Effector memory CD8-positive, alpha-beta T cell (primary cell): ENCODE data around the gene SMC1B.
A peak's percentile ranks its signal among the peaks of the same experiment; 100 is the strongest.
"Not testable (repeated sequence)": the region's sequence is repeated elsewhere in the genome, so short reads cannot be mapped to it uniquely, and the experiment has no call there.

Source experiments
- ATAC-seq: fragments of 150-1000 bp; cut with Tn5 transposase; replicated peaks from 2 replicates; pipeline ENCODE4 v1.10.0; 2021; ENCODE audit warnings: mild to moderate bottlenecking, moderate library complexity
- DNase-seq, 3 experiments: peaks; one replicate each; pipeline ENCODE4 v3.0.0; 2021
- H3K27ac Mint-ChIP-seq, 2 donors: one replicate each; pipeline ENCODE4 v1.8.0; 2022; ENCODE audit warnings: mild to moderate bottlenecking in 2 of 2, mixed read lengths in 2 of 2, moderate library complexity in 2 of 2
- H3K27me3 Mint-ChIP-seq, 2 donors: one replicate each; pipeline ENCODE4 v1.8.0; 2022; ENCODE audit warnings: mixed read lengths in 2 of 2
- H3K36me3 Mint-ChIP-seq: one replicate; pipeline ENCODE4 v1.8.0; 2022; ENCODE audit warnings: mild to moderate bottlenecking, moderate library complexity, mixed read lengths; ENCODE audit not compliant: insufficient read depth
- H3K4me1 Mint-ChIP-seq, 2 donors: one replicate each; pipeline ENCODE4 v1.8.0; 2022; ENCODE audit warnings: low read depth in 2 of 2, mixed read lengths in 2 of 2
- H3K4me3 Mint-ChIP-seq, 2 donors: one replicate each; pipeline ENCODE4 v1.8.0; 2022; ENCODE audit warnings: mild to moderate bottlenecking in 2 of 2, mixed read lengths in 2 of 2, moderate library complexity in 2 of 2
- H3K9me3 Mint-ChIP-seq, 2 donors: one replicate each; pipeline ENCODE4 v1.8.0; 2022; ENCODE audit warnings: mixed read lengths in 2 of 2

SMC1B gene

DNA sequence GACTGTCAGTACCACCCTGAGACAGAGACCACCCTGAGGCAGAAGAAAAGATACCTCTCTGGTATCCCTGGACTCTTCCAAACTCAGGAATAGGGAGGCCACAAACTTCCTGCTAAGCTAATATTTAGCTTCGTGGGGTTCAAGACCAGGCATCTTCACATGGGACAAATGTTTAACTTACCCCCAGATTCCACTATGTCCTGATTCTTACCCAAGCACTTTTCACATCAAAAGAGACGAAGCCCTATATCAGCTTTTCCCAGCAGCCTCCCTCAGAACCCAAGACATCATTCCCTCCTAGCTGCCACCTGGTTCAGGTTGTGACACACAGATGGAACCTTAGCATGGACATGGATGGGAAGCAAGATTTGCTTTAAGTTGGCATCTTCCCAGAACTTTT lies 32.1 kb downstream of the SMC1B start:
- DNase-seq (no peak), ATAC-seq (no peak)
- Mint-ChIP-seq H3K4me1 (no peaks in the 10 kb centered on the region), H3K4me3 (no peak overlapping the region), H3K27me3 (peaks cover 7 to 19% of the 10 kb centered on the region in 2 donors), H3K27ac (no peak overlapping the region), H3K9me3 (no peaks in the 10 kb centered on the region), H3K36me3 (no peaks in the 10 kb centered on the region)

DNA sequence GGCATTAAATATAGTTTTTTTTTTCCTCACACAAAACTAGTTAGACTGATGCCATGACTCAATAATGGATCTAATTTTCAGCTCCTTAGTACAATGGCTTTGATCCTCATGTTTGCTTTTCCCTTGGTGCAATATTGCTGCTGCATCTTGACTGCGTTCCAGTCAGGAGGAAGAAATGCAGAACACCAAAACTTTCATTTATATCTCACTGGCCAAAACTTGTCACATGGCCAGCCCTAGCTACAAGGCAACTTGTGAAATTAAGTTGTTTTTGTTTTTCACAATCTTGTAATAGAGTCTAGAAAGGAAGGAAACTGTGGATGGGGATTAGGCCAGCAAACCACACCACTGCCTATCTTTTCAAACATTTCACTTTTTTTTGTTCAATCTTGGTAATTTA lies 36.7 kb downstream of the SMC1B start:
- Mint-ChIP-seq H3K4me1 (no peaks in the 10 kb centered on the region), H3K36me3 (no peaks in the 10 kb centered on the region), H3K9me3 (no peaks in the 10 kb centered on the region), H3K27ac (no peak overlapping the region), H3K27me3 (peaks cover 11 to 19% of the 10 kb centered on the region in 2 donors), H3K4me3 (no peak overlapping the region)
- DNase-seq (no peak), ATAC-seq (no peak)

DNA sequence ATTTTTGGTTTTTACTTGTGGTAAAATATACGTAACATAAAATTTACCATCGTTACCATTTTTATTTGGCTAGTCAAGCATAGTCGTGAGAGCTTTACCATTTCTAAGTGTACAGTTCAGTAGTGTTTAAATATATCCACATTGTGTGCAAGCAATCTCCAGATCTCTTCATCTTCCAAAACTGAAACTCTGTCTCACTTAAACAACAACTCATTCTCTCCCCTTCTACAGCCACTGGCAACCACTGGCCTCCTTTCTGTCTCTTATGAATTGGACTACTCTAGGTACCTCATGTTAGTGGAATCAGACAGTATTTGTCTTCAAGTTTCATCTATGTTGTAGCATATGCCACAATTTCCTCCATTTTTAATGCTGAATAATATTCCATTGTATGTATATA lies 37.4 kb downstream of the SMC1B start:
- ATAC-seq, result no peak
- no peaks in the 10 kb centered on the region for H3K36me3 Mint-ChIP-seq
- DNase-seq, result no peak
- no peak overlapping the region for H3K4me3 Mint-ChIP-seq
- no peak overlapping the region for H3K27ac Mint-ChIP-seq
- H3K27me3 Mint-ChIP-seq, result peaks cover 11 to 19% of the 10 kb centered on the region in 2 donors
- H3K9me3 Mint-ChIP-seq, result no peaks in the 10 kb centered on the region
- no peaks in the 10 kb centered on the region for H3K4me1 Mint-ChIP-seq

DNA sequence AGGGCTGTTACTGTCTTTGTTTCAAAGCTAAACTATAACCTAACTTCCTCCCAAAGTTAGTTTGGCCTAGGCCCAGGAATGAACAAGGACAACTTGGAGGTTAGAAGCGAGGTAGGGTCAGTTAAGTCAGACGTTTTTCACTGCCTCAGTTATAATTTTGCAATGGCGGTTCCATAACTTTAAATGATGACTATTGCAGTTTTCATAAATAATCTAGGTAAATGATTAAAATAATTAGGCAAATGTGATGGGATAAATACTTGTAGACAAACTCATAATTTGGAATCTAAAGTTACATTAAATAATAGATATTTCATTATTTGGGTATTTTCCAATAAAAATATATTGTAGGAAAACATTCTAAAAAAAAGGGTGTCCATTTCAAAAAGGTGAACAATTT lies 39.8 kb downstream of the SMC1B start:
- not testable (repeated sequence) for H3K27ac Mint-ChIP-seq, DNase-seq, H3K4me3 Mint-ChIP-seq, H3K9me3 Mint-ChIP-seq, ATAC-seq, H3K4me1 Mint-ChIP-seq, H3K36me3 Mint-ChIP-seq
- peaks cover 9 to 11% of the 10 kb centered on the region in 2 donors for H3K27me3 Mint-ChIP-seq

DNA sequence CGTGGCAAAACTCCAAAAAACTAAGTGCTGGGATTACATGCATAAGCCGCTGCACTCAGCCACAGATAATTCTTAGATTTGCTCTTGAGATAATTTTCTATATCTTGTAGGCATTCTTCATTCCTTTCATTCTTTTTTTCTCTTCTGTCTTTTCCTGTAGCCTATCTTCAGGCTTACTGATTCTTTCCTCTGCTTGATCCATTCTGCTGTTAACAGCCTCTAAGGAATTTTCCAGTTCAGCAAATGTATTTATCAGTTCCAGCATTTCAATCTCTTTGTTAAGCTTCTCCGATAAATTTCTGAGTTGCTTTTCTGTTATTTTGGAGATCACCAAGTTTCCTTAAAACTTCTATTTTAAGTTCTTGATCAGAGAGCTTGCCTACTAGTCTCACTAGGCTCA lies 46.7 kb downstream of the SMC1B start:
- no peak for ATAC-seq
- H3K27ac Mint-ChIP-seq, result no peak overlapping the region
- H3K4me3 Mint-ChIP-seq, result no peak overlapping the region
- no peaks in the 10 kb centered on the region for H3K4me1 Mint-ChIP-seq
- peaks cover 16 to 40% of the 10 kb centered on the region in 2 donors for H3K27me3 Mint-ChIP-seq
- H3K36me3 Mint-ChIP-seq, result no peaks in the 10 kb centered on the region
- peaks cover 0 to 8% of the 10 kb centered on the region in 2 donors for H3K9me3 Mint-ChIP-seq
- no peak for DNase-seq

DNA sequence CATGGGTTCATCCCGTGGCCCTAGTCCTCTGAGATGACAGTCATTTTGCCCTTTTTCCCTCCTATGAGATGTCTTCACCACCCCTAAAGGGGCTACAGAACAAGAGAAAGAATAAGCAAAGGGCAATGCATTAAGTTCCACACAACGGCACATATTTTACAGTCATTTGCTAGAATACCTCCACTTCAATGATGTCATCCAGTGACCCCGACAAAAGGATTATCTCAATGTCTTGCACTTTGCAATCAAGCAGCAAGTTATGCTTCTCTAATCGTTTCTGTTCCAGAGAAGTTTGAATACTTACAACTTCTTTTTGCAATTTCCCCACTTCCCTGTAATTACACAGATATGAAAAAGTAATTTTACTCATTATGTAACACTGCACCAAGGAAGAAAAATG lies 53.8 kb downstream of the SMC1B start:
- H3K36me3 Mint-ChIP-seq, result no peaks in the 10 kb centered on the region
- H3K27ac Mint-ChIP-seq, result no peak overlapping the region
- no peak for DNase-seq
- H3K9me3 Mint-ChIP-seq, result no peaks in the 10 kb centered on the region
- ATAC-seq, result no peak
- peaks cover 6 to 15% of the 10 kb centered on the region in 2 donors for H3K27me3 Mint-ChIP-seq
- H3K4me1 Mint-ChIP-seq, result no peaks in the 10 kb centered on the region
- no peak overlapping the region for H3K4me3 Mint-ChIP-seq

DNA sequence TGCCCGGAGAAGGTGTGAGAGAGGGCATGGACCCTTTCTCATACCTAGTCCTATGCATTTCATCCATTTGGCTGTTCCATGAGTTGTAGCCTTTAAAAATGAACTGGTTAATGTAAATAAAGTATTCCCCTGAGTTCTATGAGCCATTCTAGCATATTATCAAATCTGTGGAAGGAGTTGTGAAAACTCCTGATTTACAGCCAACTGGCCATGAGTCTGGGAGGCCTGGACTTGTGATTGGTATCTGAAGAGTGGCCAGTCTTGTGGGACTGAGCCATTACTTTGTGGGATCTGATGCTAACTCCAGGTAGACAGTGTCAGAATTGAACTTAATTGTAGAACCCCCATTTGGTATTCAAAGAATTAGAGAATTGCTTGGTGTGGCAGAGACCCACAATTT lies 55.3 kb downstream of the SMC1B start:
- no peaks in the 10 kb centered on the region for H3K4me1 Mint-ChIP-seq

DNA sequence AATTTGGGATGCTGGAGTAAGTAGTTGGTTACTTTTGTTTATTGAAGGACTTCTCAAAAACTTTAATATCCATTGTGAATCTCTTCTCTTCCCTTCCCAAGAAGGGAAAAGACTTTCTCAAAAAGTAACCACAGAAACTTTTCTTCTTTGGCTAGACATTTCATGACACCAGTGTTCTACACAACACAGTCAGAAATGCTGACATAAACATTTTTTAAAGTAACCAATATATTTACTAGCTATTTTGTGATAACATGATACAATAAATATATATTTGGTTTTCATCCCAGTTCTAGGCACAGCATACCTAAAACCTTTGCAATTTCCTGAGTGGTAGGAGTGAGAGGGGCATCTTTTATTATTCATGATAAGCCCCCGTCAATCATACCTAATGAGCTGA lies 55.9 kb downstream of the SMC1B start:
- Mint-ChIP-seq H3K4me1 (no peaks in the 10 kb centered on the region), H3K36me3 (no peaks in the 10 kb centered on the region), H3K4me3 (no peak overlapping the region), H3K27ac (no peak overlapping the region), H3K27me3 (peaks cover 6% of the 10 kb centered on the region in 2 donors), H3K9me3 (no peaks in the 10 kb centered on the region)
- ATAC-seq (no peak), DNase-seq (no peak)

More for the DNA sequence above, 55.3 kb downstream of the SMC1B start:
- Mint-ChIP-seq H3K9me3 (no peaks in the 10 kb centered on the region), H3K27ac (no peak overlapping the region), H3K27me3 (peaks cover 6 to 11% of the 10 kb centered on the region in 2 donors), H3K36me3 (no peaks in the 10 kb centered on the region), H3K4me3 (no peak overlapping the region)
- ATAC-seq (no peak), DNase-seq (no peak)

DNA sequence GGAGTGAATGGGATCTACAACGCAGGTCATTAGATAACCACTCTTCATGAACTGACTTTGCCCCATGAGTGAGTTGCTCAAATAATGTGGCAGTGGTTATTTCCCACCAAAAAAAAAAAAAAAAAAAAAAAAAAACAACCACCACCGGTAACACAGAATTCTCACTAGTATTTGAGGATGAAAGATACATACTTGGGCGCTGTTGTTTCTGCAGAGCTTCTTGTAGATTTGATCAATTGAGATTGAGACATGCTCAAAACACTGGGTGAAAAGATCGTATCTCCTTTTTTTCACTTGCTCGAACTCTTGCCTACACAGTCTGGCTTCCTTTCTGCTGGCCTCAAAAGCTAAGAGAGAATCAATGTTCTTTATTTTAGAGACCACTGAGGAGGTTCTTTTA lies 59.6 kb downstream of the SMC1B start:
- no peaks in the 10 kb centered on the region for H3K4me1 Mint-ChIP-seq
- no peaks in the 10 kb centered on the region for H3K27me3 Mint-ChIP-seq
- H3K27ac Mint-ChIP-seq, result no peak overlapping the region
- ATAC-seq (no peak), DNase-seq (no peak)
- H3K36me3 Mint-ChIP-seq, result no peaks in the 10 kb centered on the region
- no peaks in the 10 kb centered on the region for H3K9me3 Mint-ChIP-seq
- H3K4me3 Mint-ChIP-seq, result no peak overlapping the region

DNA sequence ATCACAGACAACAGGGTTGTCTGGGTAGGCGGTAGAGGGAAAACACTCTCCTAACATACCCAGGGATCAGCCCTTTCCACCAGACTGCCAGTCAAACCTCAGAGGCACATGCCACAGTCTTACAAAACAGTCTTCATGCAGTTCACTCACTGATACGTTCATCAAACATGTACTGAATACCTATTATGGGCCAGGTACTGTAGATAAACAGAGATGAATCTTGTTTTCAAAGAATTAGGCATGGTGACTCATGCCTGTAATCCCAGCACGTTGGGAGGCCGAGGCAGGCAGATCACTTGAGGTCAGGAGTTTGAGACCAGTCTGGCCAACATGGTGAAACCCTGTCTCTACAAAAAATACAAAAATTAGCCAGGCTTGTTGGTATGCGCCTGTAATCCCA lies 60.6 kb downstream of the SMC1B start:
- not testable (repeated sequence) for H3K36me3 Mint-ChIP-seq, ATAC-seq, H3K27me3 Mint-ChIP-seq, H3K27ac Mint-ChIP-seq, DNase-seq, H3K4me1 Mint-ChIP-seq, H3K9me3 Mint-ChIP-seq, H3K4me3 Mint-ChIP-seq

DNA sequence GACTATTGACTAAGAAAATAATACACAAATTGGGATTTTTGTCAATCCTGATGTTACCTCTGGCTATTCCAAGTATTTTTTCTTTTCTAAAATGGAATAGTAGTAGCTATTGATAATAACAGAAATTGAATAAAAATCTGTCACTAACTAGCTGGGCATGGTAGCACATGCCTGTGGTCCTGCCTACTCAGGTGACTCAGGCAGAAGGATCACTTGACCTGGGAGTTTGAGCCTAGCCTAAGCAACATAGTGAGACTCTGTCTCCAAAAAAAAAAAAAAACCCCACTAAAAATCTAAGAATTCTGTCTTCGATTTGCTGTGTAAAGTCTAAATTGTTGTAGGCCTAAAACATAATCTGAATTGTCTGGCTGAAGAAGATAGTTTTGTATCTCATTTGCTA lies 61.4 kb downstream of the SMC1B start:
- H3K27ac Mint-ChIP-seq, result no peak overlapping the region
- no peaks in the 10 kb centered on the region for H3K27me3 Mint-ChIP-seq
- ATAC-seq (no peak), DNase-seq (no peak)
- no peaks in the 10 kb centered on the region for H3K4me1 Mint-ChIP-seq
- no peaks in the 10 kb centered on the region for H3K36me3 Mint-ChIP-seq
- H3K4me3 Mint-ChIP-seq, result no peak overlapping the region
- no peaks in the 10 kb centered on the region for H3K9me3 Mint-ChIP-seq

DNA sequence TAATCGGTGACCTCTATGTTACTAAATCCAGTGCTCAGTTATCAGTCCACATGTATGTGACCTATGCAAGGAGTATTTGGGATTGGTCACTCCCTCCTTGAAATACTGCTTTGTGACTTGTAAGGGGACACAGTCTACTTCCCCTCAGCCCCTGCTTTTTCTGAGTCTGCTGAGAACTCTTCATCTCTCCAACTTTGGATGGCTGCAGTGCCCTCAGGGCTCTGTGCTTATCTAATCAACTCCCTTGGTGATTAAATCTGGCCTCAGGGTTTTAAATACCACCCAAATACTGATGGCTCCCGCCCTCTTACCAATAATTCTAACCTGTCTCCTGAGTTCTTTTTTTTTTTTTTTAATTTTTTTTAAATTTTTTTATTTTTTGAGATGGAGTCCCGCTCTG lies 63.5 kb downstream of the SMC1B start:
- H3K4me3 Mint-ChIP-seq, result no peak overlapping the region
- no peaks in the 10 kb centered on the region for H3K9me3 Mint-ChIP-seq
- no peaks in the 10 kb centered on the region for H3K4me1 Mint-ChIP-seq
- ATAC-seq, result no peak
- H3K27me3 Mint-ChIP-seq, result no peaks in the 10 kb centered on the region
- peaks cover 4% of the 10 kb centered on the region for H3K36me3 Mint-ChIP-seq
- no peak overlapping the region for H3K27ac Mint-ChIP-seq
- DNase-seq, result no peak

DNA sequence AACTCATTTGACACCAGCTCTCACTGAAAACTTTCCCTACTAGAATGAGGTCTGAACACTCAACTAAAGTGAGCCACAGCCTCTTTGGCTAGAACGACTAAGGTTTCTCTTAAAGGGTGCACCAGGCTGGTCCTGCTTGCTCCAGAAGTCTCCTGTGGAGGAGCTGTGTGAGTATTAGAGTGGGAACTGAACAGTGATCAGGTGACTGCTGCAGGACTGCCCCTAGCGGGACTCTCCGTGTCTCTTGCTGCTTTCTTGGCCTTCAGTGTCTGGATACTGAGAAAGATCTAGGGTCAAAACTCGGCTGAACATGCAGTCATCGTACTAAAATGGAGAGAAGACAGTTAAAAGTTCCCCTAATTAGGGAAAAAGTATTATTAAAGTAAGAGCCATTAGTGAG lies 69.1 kb downstream of the SMC1B start:
- peaks cover 0 to 2% of the 10 kb centered on the region in 2 donors for H3K4me1 Mint-ChIP-seq
- no peaks in the 10 kb centered on the region for H3K27me3 Mint-ChIP-seq

DNA sequence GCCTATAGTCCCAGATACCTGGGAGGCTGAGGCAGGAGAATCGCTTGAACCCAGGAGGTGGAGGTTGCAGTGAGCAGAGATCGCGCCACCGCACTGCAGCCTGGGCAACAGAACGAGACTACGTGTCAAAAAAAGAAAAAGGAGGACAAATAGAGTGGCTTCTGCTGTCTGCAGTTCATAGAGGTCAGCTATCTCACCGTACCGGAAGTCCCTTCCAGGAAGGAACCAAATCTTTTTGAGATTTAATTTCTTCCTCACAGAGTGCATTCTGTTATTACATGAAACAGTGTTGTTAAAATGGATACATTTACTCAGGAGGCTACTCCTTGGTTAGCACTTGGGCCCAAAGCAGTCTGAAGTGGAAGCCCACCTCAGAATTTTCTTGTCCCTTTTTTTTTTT lies 70.3 kb downstream of the SMC1B start:
- no peak for DNase-seq
- Mint-ChIP-seq H3K36me3 (peaks cover 49% of the 10 kb centered on the region), H3K4me3 (no peak overlapping the region), H3K27me3 (no peaks in the 10 kb centered on the region), H3K4me1 (peaks cover 0 to 2% of the 10 kb centered on the region in 2 donors), H3K27ac (peak overlapping the region in 1 of 2 donors; percentile 56), H3K9me3 (no peaks in the 10 kb centered on the region)
- ATAC-seq, result no peak

More for the DNA sequence above, 69.1 kb downstream of the SMC1B start:
- no peak overlapping the region for H3K4me3 Mint-ChIP-seq
- DNase-seq (no peak), ATAC-seq (no peak)
- H3K9me3 Mint-ChIP-seq, result no peaks in the 10 kb centered on the region
- peaks cover 38% of the 10 kb centered on the region for H3K36me3 Mint-ChIP-seq
- H3K27ac Mint-ChIP-seq, result no peak overlapping the region

DNA sequence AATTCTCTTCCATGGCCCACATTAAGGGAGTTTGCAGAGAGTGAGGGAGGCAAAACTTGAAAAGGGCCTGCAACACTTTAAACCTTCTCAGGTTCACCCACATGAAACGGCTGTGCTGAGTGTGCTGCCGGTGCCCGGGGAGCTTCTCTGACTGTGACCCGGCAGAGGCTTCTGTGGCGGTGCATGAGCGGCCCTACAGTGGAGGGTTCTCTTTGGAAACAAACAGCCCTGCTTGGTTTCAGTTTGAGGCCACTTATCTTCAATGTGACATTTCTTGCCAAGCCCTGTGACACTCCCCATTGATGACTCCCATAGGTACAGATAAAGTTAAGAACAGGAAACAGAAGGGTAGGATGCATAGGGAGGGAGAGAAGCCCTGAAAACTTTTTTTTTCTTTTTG lies 71.9 kb downstream of the SMC1B start:
- peaks cover 61% of the 10 kb centered on the region for H3K36me3 Mint-ChIP-seq
- no peak overlapping the region for H3K27ac Mint-ChIP-seq
- ATAC-seq (peak; percentile 22), DNase-seq (no peak)
- H3K4me1 Mint-ChIP-seq, result peaks cover 0 to 4% of the 10 kb centered on the region in 2 donors
- H3K9me3 Mint-ChIP-seq, result no peaks in the 10 kb centered on the region
- no peaks in the 10 kb centered on the region for H3K27me3 Mint-ChIP-seq
- H3K4me3 Mint-ChIP-seq, result no peak overlapping the region
